Fibroblast of mammary gland (primary cell): ENCODE measurements around the gene BCOR.

ENCODE experiments used
- DNase-seq: peaks from one replicate; pipeline ENCODE4 v3.0.0-alpha.2; 2010; ENCODE audit warnings: low read depth
- H3K4me3 ChIP-seq: 2 replicates; pipeline ENCODE4 v1.5.1; 2011; ENCODE audit warnings: low read depth, mild to moderate bottlenecking, low read length, moderate library complexity; ENCODE audit not compliant: control insufficient read depth
- CTCF ChIP-seq: conservative IDR thresholded peaks from 2 replicates; pipeline ENCODE4 v1.5.1; 2011; ENCODE audit warnings: low read depth, low read length, inconsistent platforms; ENCODE audit not compliant: control insufficient read depth, insufficient read depth

BCOR gene

DNA sequence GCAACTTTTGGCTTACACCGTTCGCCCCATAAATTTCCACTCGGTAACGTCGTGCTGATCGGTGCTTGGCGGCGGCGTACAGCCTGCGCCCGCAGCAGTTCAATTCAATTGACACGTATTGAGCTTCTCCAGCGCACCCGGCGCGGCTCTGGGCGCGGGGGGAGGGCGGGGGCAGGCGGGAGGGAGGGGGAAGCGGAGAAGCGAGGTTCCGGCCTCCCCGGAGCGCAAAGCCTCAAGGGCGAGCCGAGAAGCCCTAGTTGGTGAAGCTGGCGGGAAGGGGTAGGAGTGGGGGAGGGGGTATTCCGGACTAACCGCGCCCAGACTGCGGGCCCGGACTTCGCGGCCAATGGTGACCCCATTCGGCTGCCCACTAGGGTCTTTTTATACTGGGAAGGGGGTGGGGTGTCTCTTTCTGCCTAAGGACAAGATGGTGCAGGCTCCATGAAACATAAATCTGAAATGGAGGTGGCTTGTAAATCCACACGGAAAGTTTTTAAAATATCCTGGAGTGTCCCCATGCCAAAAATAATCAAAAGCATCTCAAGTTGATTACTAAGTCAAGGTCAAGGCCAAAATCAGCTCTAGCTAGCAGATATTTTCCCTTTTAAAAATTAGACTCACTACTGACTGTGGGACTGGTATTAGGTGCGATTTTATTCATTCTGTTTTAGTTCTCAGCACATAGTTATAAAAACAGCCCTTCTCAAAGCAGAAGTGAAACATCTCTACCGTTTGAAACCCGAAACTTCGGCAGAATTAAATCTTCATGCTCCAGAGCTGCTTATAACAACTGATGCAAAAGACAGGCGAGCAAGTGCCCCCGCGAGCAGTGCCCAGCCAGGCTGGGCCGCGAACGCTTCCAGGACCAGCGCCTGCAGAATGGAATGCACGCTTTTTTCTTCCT, 1.5 kb upstream of the BCOR start:
- DNase-seq = no peak
- no peak for TF ChIP-seq CTCF
- H3K4me3 ChIP-seq = peak overlapping the region; percentile 36

DNA sequence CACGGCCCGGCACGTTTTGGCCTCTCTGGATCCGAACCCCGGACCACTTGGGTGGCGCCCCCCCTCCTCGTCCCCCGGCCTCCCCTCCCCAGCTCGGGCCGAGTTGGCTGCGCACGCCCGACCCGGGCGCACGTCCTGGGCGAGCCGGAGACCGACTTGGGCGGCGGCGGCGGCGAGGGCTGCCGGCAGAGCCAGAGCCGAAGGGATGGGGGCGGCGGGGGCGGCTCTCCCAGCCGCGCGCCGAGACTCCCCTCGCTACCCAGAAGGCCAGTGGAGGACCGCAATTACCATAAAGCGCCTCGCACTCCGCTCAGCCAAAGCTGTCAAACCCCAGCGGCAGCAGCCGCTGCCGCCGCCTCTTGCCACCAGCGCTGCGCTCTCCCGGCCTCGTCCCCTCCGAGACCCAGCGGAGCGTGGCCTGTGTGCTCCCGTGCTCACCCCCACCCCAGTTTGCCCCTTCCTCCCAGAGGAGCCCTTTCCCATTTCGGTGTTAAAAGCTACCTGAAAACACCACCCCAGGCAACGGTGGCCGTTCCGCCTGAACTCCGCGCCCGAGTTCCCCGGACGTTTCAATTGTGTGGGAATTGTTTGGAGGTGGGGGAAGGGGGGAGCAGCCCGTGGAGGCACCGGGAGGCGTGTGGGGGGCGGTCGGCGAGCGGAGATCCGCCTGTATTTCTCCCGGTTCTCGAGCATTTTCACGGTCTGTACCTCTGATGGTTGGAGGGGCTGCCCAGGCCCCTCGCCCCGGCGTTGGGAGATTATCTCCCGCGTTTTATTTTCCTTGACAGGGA, 701 bp upstream of the BCOR start:
- DNase-seq = no peak
- TF ChIP-seq CTCF = no peak
- H3K4me3 ChIP-seq = peak overlapping the region; percentile 36

- H3K4me3 ChIP-seq = peak overlapping the region; percentile 52
- no peak for DNase-seq
- TF ChIP-seq CTCF = no peak
Measured at GRCh38 chrX:40097141-40097503, 636 bp downstream of the BCOR start.

- TF ChIP-seq CTCF = no peak
- DNase-seq = no peak
- H3K4me3 ChIP-seq = peak overlapping the region; percentile 52
Measured at GRCh38 chrX:40096395-40097091, 1.2 kb downstream of the BCOR start.

DNA sequence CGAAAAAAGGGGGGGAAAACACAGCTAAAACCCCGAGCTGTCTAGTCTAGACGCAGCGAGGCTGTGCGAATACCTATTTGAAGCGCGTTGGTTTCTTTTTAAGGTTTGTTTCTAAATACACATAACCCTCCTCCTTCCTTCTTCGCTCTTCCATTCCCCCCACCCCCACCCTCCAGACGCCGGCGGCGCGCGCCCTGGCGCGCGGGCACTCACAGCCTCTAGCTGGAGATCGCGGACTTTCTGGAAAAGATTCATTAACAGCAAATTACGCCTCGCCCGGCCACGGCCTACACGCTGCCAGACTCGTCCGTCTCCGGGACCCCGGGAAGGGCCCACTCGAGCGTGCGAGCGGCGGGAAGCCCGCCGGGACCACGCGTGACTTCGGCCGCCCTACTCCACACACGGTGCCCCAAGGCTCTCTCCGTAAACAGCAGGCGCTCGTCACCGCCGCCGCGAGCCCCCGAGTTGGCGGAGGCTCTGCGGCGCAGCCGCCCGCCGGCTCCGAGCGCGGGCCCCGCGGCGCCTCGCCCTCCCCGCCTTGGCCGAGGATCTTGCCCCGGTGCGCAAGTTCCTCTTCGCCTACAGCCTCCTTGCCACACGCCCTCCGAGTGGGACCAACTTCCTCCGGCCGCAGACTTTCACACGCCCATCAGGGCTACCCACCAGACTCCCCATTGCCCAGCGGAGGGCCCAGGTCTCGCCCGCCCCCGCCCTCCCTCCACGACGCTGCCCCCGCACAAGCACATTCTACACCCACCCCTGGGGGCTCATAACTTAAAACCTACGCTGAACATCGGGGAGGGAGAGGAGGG, 2.0 kb downstream of the BCOR start:
- DNase-seq = no peak

More for the DNA sequence above, 2.0 kb downstream of the BCOR start:
- H3K4me3 ChIP-seq = peak overlapping the region; percentile 52
- no peak for TF ChIP-seq CTCF
